ENCODE data around the gene ACE.

DNA sequence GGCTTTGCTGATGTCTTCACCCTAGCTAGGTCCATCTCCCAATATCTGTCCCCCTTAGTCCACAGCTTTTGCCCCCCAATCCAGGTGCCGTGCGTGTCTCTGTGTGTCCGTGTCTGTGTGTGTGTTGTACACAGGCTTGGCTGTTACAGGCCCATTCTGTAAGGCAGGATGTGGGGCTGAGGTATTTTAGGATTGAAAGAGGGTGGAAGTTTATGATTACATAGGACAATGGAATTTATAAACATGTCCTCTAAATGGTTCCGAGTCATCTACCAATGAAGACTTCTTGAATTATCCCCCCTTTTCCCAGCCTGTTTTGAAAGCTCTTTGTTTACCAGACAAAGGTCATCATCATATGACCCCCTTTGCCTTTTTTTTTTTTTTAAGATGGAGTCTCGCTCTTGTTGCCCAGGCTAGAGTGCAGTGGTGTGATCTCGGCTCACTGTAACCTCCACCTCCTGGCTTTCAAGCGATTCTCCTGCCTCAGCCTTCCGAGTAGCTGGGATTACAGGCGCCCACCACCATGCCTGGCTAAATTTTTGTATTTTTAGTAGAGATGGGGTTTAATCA lies 21.9 kb downstream of the ACE start:
- TF ChIP-seq, protein P1, sequence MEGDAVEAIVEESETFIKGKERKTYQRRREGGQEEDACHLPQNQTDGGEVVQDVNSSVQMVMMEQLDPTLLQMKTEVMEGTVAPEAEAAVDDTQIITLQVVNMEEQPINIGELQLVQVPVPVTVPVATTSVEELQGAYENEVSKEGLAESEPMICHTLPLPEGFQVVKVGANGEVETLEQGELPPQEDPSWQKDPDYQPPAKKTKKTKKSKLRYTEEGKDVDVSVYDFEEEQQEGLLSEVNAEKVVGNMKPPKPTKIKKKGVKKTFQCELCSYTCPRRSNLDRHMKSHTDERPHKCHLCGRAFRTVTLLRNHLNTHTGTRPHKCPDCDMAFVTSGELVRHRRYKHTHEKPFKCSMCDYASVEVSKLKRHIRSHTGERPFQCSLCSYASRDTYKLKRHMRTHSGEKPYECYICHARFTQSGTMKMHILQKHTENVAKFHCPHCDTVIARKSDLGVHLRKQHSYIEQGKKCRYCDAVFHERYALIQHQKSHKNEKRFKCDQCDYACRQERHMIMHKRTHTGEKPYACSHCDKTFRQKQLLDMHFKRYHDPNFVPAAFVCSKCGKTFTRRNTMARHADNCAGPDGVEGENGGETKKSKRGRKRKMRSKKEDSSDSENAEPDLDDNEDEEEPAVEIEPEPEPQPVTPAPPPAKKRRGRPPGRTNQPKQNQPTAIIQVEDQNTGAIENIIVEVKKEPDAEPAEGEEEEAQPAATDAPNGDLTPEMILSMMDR (IDR thresholded peaks at IDR 0.05) = no peak
- TF ChIP-seq EZH2phosphoT487 (IDR thresholded peaks at IDR 0.05) (no peak), EZH2 (IDR thresholded peaks at IDR 0.05) (no peak)

Data from neural progenitor cell (in vitro differentiated cells).